Testis (tissue), 2 donors: ENCODE results near the gene FRMD5.

Source experiments
- POLR2A ChIP-seq: fragments of 450-650 bp; IDR thresholded peaks from one replicate; pipeline ENCODE4 v1.6.1; 2017; ENCODE audit warnings: antibody characterized with exemption, mild to moderate bottlenecking, moderate library complexity
- TF ChIP-seq, protein P1 (sequence below), 3 experiments: fragments of 450-650 bp in 2 of 3; fragments of 200-600 bp in 1 of 3; sonication (generic) in 1 of 3; IDR thresholded peaks; one replicate each; pipeline ENCODE4 v1.5.1; 2016 to 2019; ENCODE audit warnings: antibody characterized with exemption in 3 of 3, mild to moderate bottlenecking in 2 of 3, moderate library complexity in 1 of 3

DNA sequence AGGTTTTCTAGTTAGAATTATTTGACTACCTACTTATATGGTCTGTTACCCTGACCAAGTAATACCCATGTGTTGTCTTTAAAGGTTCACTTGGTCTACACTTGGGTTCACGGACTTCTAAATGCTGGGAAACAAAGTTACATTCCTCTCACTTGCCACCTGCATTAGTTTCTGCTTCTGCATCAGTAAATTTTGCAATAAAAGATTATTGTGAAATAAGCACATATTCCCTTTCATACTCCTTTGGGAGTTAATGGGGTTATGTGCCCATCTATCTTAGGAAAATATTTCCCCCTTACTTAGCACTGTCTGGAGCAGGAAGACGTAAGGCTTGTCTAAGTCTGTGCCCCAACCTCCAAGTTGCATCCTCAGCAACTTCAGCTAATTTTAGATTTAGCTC is 160.7 kb downstream of the FRMD5 start:
- TF ChIP-seq, protein P1, sequence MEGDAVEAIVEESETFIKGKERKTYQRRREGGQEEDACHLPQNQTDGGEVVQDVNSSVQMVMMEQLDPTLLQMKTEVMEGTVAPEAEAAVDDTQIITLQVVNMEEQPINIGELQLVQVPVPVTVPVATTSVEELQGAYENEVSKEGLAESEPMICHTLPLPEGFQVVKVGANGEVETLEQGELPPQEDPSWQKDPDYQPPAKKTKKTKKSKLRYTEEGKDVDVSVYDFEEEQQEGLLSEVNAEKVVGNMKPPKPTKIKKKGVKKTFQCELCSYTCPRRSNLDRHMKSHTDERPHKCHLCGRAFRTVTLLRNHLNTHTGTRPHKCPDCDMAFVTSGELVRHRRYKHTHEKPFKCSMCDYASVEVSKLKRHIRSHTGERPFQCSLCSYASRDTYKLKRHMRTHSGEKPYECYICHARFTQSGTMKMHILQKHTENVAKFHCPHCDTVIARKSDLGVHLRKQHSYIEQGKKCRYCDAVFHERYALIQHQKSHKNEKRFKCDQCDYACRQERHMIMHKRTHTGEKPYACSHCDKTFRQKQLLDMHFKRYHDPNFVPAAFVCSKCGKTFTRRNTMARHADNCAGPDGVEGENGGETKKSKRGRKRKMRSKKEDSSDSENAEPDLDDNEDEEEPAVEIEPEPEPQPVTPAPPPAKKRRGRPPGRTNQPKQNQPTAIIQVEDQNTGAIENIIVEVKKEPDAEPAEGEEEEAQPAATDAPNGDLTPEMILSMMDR (IDR thresholded peaks at IDR 0.05): no peak
- no peak for TF ChIP-seq POLR2A
